ENCODE data around the gene GUCD1.
"Not testable (repeated sequence)": the region's sequence is repeated elsewhere in the genome, so short reads cannot be mapped to it uniquely, and the experiment has no call there.

The GUCD1 gene

DNA sequence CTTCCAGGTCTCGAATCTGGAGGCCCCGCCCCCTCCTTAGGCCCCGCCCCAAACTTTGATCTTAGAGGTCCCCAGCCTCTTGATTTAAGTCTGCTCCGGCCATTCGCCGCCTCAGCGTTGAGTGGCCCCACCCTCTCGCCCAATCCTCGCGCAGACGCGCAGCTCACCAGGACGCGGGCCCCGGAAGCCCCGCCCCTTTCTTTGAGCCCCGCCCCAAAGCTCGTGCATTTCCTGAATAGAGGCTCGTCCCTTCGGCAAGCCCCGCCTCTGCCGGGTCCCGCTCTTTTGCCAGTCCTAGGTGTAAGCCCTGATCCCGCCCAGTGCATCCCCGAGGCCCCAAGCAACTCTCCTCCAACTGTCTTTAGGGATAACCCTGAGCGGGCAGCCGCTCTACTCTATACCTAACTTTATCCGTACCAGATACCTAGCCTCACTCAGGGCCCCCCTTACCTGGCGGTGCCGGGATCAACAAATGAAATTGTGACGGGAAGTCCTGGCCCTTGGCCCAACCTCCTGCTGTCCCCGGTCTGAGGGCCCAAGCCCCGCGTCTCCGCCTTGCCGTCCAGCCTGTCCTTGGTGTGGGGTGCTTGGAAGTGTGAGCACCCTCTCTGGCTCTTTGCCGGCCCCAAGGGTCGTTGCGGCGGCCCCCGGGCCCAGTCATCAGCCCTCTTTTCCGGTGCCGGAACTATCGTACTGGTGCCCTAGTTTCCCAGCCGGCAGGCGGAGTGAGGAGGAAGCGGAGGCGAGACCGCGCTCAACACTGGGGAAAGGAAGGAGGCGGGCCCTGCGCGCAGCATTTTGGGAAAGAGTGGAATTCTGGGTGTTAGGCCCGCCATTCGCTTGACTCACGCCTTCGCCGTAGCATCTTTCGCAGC is 464 bp upstream of the GUCD1 start, which contains the start of gene SNRPD3:
SNRPD3 (plus strand) TSS at position 835 of the 875 bp plus-strand sequence. CDS start 1,676 bp downstream, outside the sequence.
- peak; percentile 91 to 96 for DNase-seq (ENCODE audit: low spot score in 2 of 2)
- Mint-ChIP-seq H3K4me3 (peak within 1 kb of the TSS; percentile 99), H3K9me3 (no peaks in the 10 kb centered on the region), H3K36me3 (peaks cover 62% of the 10 kb centered on the region), H3K4me1 (peaks cover 68% of the 10 kb centered on the region), H3K27ac (peak within 1 kb of the TSS; percentile 98)
- peak; percentile 90 for ATAC-seq

DNA sequence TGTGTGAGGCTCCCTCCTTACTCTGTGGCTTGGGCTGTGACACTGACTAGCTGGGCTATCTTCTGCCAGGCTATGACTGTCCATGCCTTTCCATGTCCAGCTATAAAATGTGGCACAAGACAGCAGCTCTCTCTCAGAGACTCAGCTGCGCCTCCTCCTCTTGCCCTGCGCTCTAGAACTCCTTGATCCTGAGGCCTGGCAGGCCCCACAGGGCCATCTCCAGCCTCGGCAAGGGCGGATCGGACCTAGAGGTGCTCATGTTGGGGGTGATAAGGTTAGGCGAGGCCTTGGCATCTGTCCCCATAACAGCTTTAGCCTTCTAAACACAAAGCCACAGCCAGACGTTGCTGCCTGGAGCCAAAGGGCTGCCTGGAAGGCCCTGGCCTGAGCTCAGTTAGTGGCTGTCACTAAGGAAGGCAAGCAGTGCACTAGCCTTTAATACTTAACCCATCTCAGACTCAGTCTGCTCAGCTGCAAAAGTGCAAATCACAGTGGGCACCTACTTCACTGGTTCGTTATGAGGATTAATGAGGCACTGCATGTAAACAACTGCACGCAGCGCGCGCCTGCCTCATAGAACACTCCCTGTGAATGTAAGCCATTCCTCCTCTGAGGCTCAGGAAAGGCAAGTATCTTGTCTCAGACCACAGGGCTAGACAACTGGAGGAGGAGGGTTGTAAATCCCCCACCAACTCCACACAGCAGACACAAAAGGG is 1.2 kb downstream of the GUCD1 start:
- ATAC-seq (no peak), DNase-seq (ENCODE audit: low spot score in 2 of 2) (no peak)
- H3K4me1 Mint-ChIP-seq, result peaks cover 65% of the 10 kb centered on the region
- peaks cover 53% of the 10 kb centered on the region for H3K36me3 Mint-ChIP-seq
- peak overlapping the region; percentile 99 for H3K4me3 Mint-ChIP-seq
- no peaks in the 10 kb centered on the region for H3K9me3 Mint-ChIP-seq
- H3K27ac Mint-ChIP-seq, result peak overlapping the region; percentile 98

DNA sequence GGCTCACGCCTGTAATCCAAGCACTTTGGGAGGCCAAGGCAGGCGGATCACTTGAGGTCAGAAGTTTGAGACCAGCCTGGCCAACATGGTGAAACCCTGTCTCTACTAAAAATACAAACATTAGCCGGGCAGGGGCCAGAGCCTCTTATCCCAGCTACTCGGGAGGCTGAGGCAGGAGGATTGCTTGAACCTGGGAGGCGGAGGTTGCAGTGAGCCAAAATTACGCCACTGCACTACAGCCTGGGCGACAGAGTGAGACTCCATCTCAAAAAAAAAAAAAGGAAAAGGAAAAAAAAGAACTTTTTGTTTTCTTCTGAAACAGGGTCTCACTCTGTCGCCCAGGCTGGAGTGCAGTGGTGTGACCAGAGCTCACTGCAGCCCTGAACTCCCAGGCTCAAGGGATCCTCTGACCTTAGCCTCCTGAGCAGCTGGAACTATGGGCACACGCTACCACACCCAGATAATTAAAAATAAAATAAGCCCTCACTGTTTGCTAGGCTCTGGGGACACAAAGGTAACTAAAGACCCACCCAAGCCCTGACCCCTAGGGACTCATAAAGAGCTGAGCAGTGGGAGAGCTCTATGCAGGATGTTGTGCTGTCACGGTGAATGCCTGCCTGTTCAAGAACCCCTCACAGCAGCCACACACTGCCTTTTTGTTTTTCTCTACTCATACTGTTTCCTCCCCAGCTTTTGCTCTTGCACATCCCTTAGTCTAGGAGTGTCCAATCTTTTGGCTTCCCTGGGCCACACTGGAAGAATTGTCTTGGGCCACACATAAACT is 2.2 kb downstream of the GUCD1 start:
- Mint-ChIP-seq H3K4me1 (peaks cover 54% of the 10 kb centered on the region), H3K4me3 (peak overlapping the region; percentile 99), H3K27ac (peak overlapping the region; percentile 98), H3K36me3 (peaks cover 53% of the 10 kb centered on the region)
- DNase-seq (ENCODE audit: low spot score in 2 of 2); ATAC-seq; H3K9me3 Mint-ChIP-seq: not testable (repeated sequence)

DNA sequence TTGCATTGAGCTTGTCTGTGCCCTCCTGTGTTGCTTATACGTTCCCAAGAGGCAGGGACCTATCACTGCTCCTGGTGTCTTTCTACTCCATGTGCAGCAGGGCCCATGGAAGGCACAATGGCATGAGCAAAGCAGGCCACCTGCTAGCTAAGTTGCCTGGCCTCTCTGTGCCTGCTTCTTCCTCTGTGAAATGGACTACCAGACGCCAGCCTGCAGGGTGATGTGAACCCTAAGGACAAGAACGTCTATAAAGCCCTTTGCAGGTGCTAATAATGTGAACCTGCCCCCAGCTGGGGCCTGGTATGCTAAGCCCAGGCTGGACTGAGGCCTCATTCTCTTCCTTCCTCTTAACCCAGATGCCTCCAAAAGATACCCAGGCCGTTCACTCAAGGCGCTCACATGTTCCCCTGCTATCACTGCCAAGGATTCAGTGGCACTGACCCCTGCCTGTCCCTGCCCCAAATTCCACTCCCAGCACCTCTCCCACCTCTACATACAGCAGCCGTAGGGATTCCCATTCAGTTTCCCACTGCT is 4.0 kb downstream of the GUCD1 start:
- Mint-ChIP-seq H3K4me1 (peaks cover 40% of the 10 kb centered on the region), H3K27ac (peak overlapping the region; percentile 72), H3K9me3 (no peaks in the 10 kb centered on the region), H3K36me3 (peaks cover 55% of the 10 kb centered on the region), H3K4me3 (no peak overlapping the region)
- no peak for DNase-seq (ENCODE audit: low spot score in 2 of 2)
- no peak for ATAC-seq

DNA sequence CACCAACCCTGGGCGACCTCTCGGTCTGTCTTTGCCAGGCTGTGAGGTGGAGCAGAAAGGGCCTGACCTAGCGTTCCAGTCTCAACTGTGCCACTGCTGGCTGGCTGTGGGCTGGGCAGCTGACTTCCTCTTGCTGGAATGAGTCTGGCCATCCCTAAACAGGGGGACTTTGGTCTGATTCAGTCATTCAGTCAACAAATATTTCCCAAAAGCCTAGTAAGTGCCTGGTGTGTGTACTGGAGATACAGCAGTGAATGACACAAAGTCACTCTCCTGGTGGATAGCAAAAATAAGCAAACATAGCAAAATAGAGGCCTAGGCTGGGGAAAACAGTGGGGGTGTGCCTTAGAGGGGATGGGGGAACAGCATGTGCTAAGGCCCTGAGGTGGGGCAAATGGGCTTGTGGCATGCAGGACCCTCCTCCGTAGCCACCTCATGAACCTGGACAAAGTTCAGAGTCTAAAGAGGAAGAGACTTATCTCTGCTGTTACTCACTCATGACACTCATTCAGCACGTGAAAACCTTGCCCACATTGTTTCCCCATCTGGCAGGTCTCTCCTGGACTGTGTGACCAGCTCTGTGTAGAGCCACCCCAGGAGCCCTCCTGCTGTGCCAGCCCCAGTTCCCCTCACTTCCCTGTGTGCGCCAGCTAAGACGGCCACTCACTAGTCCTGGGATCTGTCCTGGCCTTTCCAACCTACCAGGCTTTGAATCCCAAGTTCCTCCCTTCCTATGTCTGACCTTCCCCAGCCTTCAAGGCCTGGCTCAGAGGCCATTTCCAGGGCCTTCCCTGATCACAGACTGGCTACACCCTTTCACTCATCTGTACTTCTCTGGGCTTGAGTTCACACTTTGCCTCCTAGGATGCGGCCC is 4.7 kb downstream of the GUCD1 start:
- ATAC-seq, result no peak
- H3K9me3 Mint-ChIP-seq, result no peaks in the 10 kb centered on the region
- H3K4me1 Mint-ChIP-seq, result peaks cover 40% of the 10 kb centered on the region
- no peak overlapping the region for H3K4me3 Mint-ChIP-seq
- peaks cover 55% of the 10 kb centered on the region for H3K36me3 Mint-ChIP-seq
- no peak for DNase-seq (ENCODE audit: low spot score in 2 of 2)
- H3K27ac Mint-ChIP-seq, result peak overlapping the region; percentile 72

DNA sequence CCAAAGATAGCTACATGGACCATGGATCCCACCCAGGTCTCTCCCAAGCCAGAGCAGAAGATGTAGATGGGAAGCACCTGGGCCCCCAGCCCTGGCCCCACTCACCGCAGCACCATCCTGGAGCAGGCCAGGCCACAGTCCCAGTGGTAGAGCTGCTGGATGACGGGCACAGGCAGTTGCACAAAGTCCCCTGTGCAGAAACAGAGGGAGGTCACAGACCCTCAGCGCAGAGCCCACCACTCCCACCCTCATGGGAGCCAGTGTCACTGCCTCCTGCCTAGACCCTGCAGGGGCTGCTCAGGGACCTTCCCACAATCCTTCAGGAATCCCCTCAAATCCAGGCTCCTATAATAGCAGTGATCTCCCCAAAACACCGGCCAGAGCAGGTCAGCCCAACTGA is 6.1 kb downstream of the GUCD1 start:
- peaks cover 66% of the 10 kb centered on the region for H3K36me3 Mint-ChIP-seq
- H3K9me3 Mint-ChIP-seq, result no peaks in the 10 kb centered on the region
- peak overlapping the region; percentile 10 for H3K27ac Mint-ChIP-seq
- no peak overlapping the region for H3K4me3 Mint-ChIP-seq
- ATAC-seq (no peak), DNase-seq (ENCODE audit: low spot score in 2 of 2) (no peak)
- peaks cover 32% of the 10 kb centered on the region for H3K4me1 Mint-ChIP-seq

DNA sequence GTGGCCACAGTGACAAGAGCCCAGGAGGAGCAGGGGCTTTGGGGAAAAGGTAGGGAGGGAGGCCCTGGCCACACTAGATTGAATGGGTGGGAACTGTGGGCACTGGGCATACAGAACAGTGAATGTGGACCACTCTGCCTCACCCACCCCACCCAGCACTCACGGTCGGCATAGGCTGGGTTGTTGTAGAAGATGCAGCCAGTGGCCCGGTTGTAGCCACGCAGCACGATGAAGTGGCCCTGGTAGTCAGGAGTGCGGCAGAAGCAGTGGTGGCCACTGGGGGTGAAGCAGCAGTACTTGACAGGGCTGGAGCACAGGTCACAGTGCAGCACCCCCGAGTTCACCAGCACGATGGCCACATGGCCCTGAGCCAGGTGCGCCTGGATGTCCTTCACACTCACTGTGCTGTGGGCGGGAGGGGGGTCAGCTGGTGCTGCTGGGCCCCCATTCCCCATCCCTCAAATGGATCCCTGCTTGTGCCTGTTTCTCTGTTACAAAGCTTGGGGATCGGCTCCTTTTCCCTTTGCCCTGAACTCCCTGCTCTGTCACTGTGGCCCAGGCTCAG is 11.2 kb downstream of the GUCD1 start:
- H3K4me1 Mint-ChIP-seq, result no peaks in the 10 kb centered on the region
- H3K4me3 Mint-ChIP-seq, result no peak overlapping the region
- H3K36me3 Mint-ChIP-seq, result peaks cover 93% of the 10 kb centered on the region

DNA sequence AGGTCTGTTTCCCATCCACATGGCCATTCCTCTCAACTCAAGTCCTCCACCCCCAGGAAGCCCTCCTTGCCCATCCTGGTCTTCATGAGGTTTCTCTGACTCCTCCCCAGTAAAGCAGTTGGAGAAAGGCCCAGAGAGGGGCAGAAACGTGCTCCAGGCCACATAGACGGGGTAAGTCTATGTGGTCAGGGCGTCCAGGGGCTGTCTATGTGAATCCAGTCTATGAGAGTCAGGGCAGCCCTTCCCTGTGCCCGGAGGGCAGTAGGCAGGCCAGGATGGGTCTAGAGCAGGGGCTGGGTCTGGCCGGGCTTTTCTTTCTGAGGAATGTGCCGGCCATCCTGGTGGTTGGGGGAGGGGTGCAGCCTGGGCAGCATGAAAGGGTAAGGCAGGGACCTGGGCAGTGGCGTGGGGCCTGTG is 11.7 kb downstream of the GUCD1 start:
- Mint-ChIP-seq H3K4me1 (no peaks in the 10 kb centered on the region), H3K27ac (peak overlapping the region; percentile 74), H3K36me3 (peaks cover 87% of the 10 kb centered on the region), H3K9me3 (no peaks in the 10 kb centered on the region), H3K4me3 (no peak overlapping the region)
- no peak for ATAC-seq
- no peak for DNase-seq (ENCODE audit: low spot score in 2 of 2)

More for the DNA sequence above, 11.2 kb downstream of the GUCD1 start:
- ATAC-seq (no peak), DNase-seq (ENCODE audit: low spot score in 2 of 2) (no peak)
- peak overlapping the region; percentile 74 for H3K27ac Mint-ChIP-seq
- no peaks in the 10 kb centered on the region for H3K9me3 Mint-ChIP-seq

DNA sequence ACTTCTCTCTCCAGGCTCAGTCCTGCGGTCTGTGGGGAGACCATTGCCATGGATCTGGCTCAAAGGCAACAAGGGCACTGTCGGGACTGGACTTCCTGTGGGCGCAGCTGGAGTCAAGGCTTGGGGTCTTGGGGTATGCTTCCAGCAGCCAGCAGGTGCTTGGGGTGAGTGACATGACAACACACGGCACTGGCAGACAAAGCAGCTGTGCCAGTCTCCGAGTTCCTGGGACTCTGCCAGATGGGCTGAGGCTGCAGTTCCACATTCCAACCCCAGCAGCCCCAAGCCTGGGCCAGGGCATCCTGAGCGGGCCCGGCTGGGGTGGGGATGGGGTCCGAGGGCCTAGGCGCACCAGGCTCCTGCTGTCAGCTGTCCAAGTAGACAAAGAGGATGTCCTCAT is 12.3 kb downstream of the GUCD1 start:
- Mint-ChIP-seq H3K27ac (no peak overlapping the region), H3K36me3 (peaks cover 82% of the 10 kb centered on the region), H3K9me3 (no peaks in the 10 kb centered on the region), H3K4me3 (no peak overlapping the region), H3K4me1 (no peaks in the 10 kb centered on the region)
- no peak for DNase-seq (ENCODE audit: low spot score in 2 of 2)
- no peak for ATAC-seq

DNA sequence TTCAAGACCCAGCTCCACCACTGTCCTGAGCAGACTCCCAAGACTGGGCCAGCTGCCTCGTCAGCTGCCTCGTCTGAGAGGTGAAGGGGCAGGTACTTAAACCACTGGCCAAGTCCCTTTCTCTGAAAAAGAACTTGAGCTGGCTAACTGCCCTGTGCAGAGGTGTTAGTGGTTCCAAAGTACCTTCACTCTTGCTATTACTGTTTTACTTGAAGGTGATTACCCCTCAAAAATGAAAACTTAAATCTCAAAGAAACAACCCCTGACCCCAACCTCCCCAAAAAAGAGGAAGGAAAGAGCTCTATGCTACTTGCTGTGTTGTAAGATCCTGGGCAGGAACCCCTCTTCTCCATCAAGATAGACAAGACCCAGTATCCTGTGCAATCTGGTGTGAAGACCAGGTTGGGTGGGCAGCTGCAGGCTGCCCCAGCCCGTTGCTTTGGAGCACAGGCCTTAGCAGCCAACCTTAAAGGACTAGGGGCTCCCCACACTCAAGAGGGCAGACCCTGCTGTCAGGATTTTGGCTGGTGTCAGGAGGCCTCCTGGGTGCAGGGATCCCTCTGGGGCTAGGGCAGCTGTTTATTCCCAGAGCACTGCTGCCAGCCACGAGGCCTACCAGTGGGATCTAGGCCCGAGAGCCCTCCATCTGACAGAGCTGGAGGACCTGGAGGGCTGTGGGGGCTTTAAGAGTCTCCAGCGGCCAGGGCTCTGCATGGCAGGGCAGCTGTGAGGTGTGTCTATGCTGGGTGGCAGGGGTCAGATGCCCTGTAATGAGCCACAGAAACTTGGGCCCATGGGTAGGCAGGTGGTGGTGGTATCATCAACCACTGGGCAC is 13.0 kb downstream of the GUCD1 start:
- Mint-ChIP-seq H3K36me3 (peaks cover 74% of the 10 kb centered on the region), H3K4me3 (no peak overlapping the region), H3K4me1 (no peaks in the 10 kb centered on the region), H3K9me3 (no peaks in the 10 kb centered on the region), H3K27ac (peak overlapping the region; percentile 60)
- DNase-seq (ENCODE audit: low spot score in 2 of 2), result no peak
- no peak for ATAC-seq

DNA sequence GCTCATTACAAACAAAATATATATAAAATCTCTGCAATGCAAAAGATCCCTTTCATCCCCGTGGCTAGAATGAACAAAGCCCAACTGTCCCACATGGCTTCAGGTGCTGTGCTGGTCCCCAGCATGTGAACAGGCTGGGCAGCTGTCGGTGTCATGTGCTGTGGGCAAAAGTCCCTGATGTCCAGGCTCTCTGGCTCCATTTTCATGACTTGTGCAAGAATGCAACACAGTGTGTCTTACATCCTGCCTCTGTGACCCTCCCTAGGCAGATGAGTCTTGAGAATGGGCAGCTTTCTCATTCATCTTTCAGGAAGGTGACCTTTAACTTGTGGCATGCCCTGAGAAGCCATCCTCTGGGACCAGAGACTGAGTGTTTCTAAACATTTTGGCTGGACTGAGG is 14.5 kb downstream of the GUCD1 start:
- DNase-seq (ENCODE audit: low spot score in 2 of 2), result no peak
- H3K4me3 Mint-ChIP-seq, result no peak overlapping the region
- no peaks in the 10 kb centered on the region for H3K9me3 Mint-ChIP-seq
- ATAC-seq, result no peak
- H3K36me3 Mint-ChIP-seq, result peaks cover 60% of the 10 kb centered on the region
- peak overlapping the region; percentile 60 for H3K27ac Mint-ChIP-seq
- H3K4me1 Mint-ChIP-seq, result no peaks in the 10 kb centered on the region

DNA sequence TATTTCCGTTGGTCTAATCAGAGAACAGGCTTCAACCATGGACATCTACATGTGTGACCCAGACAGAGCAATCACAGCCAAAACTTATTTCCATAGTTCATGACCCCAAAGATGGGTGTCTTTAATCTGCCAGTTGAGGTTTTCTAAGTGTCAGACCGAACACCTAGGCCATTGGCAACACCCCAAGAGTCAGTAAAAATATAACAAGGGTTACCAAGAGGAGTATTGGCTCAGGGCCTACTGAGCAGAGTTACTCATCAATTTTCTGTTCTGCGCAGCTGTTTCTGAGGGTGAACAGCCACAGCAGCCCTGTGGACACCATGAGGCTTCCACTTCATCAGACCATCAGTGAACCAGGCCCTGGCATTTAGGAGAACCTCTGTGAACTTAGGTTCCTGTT is 18.8 kb downstream of the GUCD1 start:
- DNase-seq (ENCODE audit: low spot score in 2 of 2) (no peak), ATAC-seq (no peak)
- Mint-ChIP-seq H3K9me3 (no peaks in the 10 kb centered on the region), H3K27ac (no peak overlapping the region), H3K4me1 (no peaks in the 10 kb centered on the region), H3K36me3 (peaks cover 16% of the 10 kb centered on the region), H3K4me3 (no peak overlapping the region)

DNA sequence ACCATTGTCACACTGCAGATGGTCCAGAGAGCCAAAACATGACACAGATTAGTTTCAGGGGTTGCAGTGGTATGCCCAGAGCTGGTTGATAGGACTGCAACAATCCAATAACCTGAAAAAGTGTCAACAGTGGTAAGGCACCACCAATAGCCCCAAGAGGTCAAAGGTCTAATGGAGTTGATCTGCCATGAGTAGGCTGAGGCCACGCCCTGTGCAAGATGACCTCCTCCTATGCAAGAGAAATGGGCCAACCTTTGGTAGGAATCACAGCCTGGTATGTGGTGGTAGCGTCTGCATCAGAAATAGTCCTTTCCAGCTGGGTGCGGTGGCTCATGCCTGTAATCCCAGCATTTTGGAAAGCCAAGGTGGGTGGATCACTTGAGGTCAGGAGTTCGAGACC is 19.6 kb downstream of the GUCD1 start:
- H3K4me3 Mint-ChIP-seq, result no peak overlapping the region
- H3K36me3 Mint-ChIP-seq, result peaks cover 9% of the 10 kb centered on the region
- no peaks in the 10 kb centered on the region for H3K4me1 Mint-ChIP-seq
- no peaks in the 10 kb centered on the region for H3K9me3 Mint-ChIP-seq
- no peak for ATAC-seq
- no peak overlapping the region for H3K27ac Mint-ChIP-seq
- no peak for DNase-seq (ENCODE audit: low spot score in 2 of 2)

Measured in stimulated activated effector memory CD8-positive, alpha-beta T cell treated with anti-CD3 and anti-CD28 coated beads, Interleukin-12 subunit alpha, Interleukin-12 subunit beta, amount 100 ng/mL, for 72 hours (primary cell).